Activated CD8-positive, alpha-beta memory T cell treated with anti-CD3 and anti-CD28 coated beads, Interleukin-2, amount 10 ng/mL, durations not matched to agents 7 days and 5 days (primary cell): ENCODE results near the gene SHC1. TPM values are rescaled to one million over a fixed set of nuclear protein-coding genes. Genes with fewer than 3 reads are reported as not detected.

ENCODE experiments used
- ATAC-seq: fragments of 150-1000 bp; cut with Tn5 transposase; one replicate; pipeline ENCODE4 v1.10.0; 2021; ENCODE audit warnings: moderate library complexity
- CTCF ChIA-PET: fragments of 350-600 bp; sonication (Branson Sonifier 250); formaldehyde crosslinking; loops from one replicate; lab custom pipeline; 2021; ENCODE audit warnings: antibody characterized with exemption; lab: Charles Lee
- DNase-seq: peaks from one replicate; pipeline ENCODE4 v3.0.0-alpha.2; 2020
- H3K27ac Mint-ChIP-seq: one replicate; pipeline ENCODE4 v1.8.0; 2021; ENCODE audit warnings: mild to moderate bottlenecking, mixed read lengths
- H3K27me3 Mint-ChIP-seq: one replicate; pipeline ENCODE4 v1.8.0; 2021; ENCODE audit warnings: mixed read lengths
- H3K36me3 Mint-ChIP-seq: one replicate; pipeline ENCODE4 v1.8.0; 2021; ENCODE audit warnings: mild to moderate bottlenecking, mixed read lengths
- H3K4me1 Mint-ChIP-seq: one replicate; pipeline ENCODE4 v1.8.0; 2021; ENCODE audit warnings: mixed read lengths
- H3K4me3 Mint-ChIP-seq: one replicate; pipeline ENCODE4 v1.8.0; 2021; ENCODE audit warnings: mild to moderate bottlenecking, moderate library complexity, mixed read lengths
- H3K9me3 Mint-ChIP-seq: one replicate; pipeline ENCODE4 v1.8.0; 2022; ENCODE audit warnings: low read depth, mixed read lengths
- total RNA-seq, 2 experiments: library from RNA; stranded (reverse); gene quantifications; one replicate each; pipeline ENCODE4 v1.2.3, GENCODE V29; 2021

SHC1 gene
- total RNA-seq, 2 experiments from 2014 or later: 48.0 to 57.4 TPM

GRCh38 chr1:155005076-155006011 is 34.8 kb upstream of the SHC1 start:
- Mint-ChIP-seq H3K27me3 (no peaks in the 10 kb centered on the region), H3K4me1 (peaks cover 52% of the 10 kb centered on the region), H3K27ac (peak overlapping the region; percentile 95), H3K9me3 (no peaks in the 10 kb centered on the region), H3K36me3 (peaks cover 7% of the 10 kb centered on the region), H3K4me3 (peak overlapping the region; percentile 32)
- no peak for ATAC-seq
- CTCF ChIA-PET: interaction anchor here (1.1 to 18.7 kb wide), 7 partner anchors 10 to 80 kb away, joined by 3 to 328 read pairs (median 9); partner anchors contain the start of genes ADAM15, EFNA4 and FLAD1
- no peak for DNase-seq

DNA sequence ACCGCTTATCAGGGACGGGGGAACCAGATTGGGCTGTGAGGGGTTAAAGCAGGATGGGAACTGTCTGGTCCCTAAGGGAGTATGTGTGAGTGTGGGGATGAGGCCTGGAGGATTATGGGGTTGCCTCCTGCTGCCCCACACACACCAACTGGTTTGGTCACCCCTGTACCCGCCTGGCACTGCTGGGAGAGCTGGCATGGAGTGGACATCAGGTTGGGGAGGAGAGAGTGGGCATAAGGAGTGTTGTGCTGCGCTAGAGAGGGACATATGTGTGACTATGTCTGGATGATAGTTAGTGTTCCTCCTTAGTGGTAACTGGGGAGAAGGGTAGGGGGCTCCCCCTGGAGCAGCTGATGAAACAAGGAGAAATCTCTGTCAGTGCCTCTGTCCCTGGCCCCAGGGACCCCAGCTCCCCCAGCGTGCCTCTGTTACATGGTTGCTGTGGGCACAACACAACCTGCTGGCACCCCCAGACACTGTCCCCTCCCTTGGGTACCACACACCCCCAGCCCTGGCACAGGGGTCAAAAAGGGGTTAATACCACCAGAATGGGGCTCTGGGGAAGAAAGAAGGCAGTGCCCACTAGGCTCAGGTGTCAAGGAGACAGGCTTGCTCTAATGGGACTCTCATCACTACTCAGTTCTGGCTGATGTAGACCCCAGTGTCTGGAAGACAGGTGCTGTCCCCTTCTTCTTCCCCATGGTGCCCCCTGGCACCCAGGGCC is 34.0 kb upstream of the SHC1 start:
- CTCF ChIA-PET: interaction anchor here (0.8 to 13.5 kb wide), 6 partner anchors 11 to 61 kb away, joined by 3 to 212 read pairs (median 3); partner anchors contain the start of genes ADAM15, CKS1B and FLAD1
- ATAC-seq: no peak
- no peak for DNase-seq

GRCh38 chr1:155003766-155004351 is 33.3 kb upstream of the SHC1 start:
- no peak for ATAC-seq
- H3K27ac Mint-ChIP-seq: peak overlapping the region; percentile 93
- CTCF ChIA-PET: interaction anchor here (0.8 to 13.5 kb wide), 6 partner anchors 11 to 60 kb away, joined by 3 to 212 read pairs (median 3); partner anchors contain the start of genes ADAM15, CKS1B and FLAD1
- peaks cover 51% of the 10 kb centered on the region for H3K4me1 Mint-ChIP-seq
- peaks cover 3% of the 10 kb centered on the region for H3K36me3 Mint-ChIP-seq
- H3K27me3 Mint-ChIP-seq: no peaks in the 10 kb centered on the region
- H3K9me3 Mint-ChIP-seq: no peaks in the 10 kb centered on the region
- peak overlapping the region; percentile 98 for H3K4me3 Mint-ChIP-seq
- DNase-seq: peak; percentile 66

More for the DNA sequence above, 34.0 kb upstream of the SHC1 start:
- H3K4me1 Mint-ChIP-seq: peaks cover 52% of the 10 kb centered on the region
- peak overlapping the region; percentile 98 for H3K4me3 Mint-ChIP-seq
- peak overlapping the region; percentile 84 for H3K27ac Mint-ChIP-seq
- H3K9me3 Mint-ChIP-seq: no peaks in the 10 kb centered on the region
- H3K36me3 Mint-ChIP-seq: peaks cover 4% of the 10 kb centered on the region
- H3K27me3 Mint-ChIP-seq: no peaks in the 10 kb centered on the region

DNA sequence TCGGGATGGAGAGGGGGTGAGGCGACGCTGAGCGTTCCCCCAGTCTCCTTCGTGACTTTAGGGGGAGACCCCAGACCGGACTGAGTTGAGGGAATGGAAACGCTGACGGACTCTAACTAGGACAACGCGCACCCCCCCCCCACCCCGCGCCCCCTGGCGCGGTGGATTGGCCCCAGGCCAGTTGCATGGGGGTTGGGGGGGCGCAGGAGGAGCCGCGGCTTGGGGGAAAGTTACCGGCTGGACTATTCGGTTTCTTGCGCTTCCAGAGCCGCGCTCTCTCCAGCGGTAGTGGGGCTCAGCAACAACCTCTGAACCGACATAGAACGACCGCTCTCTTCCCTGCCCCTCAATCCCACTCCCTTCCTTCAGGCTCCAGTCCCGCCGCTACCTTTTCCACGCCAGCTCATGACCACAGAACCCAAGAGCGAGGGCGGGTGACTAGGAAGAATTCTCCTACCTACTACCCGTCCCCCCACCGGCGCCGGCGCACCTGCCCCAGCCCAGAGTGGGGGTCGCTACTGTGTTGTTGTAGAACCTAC is 32.7 kb upstream of the SHC1 start:
- Mint-ChIP-seq H3K36me3 (peaks cover 3% of the 10 kb centered on the region), H3K4me3 (peak overlapping the region; percentile 98), H3K9me3 (no peaks in the 10 kb centered on the region), H3K27me3 (no peaks in the 10 kb centered on the region), H3K27ac (peak overlapping the region; percentile 93), H3K4me1 (peaks cover 54% of the 10 kb centered on the region)
- no peak for DNase-seq
- CTCF ChIA-PET: interaction anchor here (0.9 to 13.5 kb wide), 4 partner anchors 12 to 81 kb away, joined by 3 to 212 read pairs (median 10); partner anchors contain the start of gene FLAD1
- no peak for ATAC-seq

- CTCF ChIA-PET: interaction anchor here (2.3 to 13.5 kb wide), 3 partner anchors 12 to 82 kb away, joined by 9 to 212 read pairs (median 11); partner anchors contain the start of gene FLAD1
- H3K4me1 Mint-ChIP-seq: peaks cover 58% of the 10 kb centered on the region
- ATAC-seq (peak; percentile 1), DNase-seq (no peak)
- peaks cover 3% of the 10 kb centered on the region for H3K36me3 Mint-ChIP-seq
- H3K9me3 Mint-ChIP-seq: no peaks in the 10 kb centered on the region
- peak within 1 kb of the TSS; percentile 98 for H3K4me3 Mint-ChIP-seq
- peak within 1 kb of the TSS; percentile 97 for H3K27ac Mint-ChIP-seq
- H3K27me3 Mint-ChIP-seq: no peaks in the 10 kb centered on the region
Observed at GRCh38 chr1:155002464-155003226, 32.1 kb upstream of the SHC1 start, which contains the start of gene ZBTB7B. Gene ZBTB7B (plus strand): TSS chr1:155002802. CDS start chr1:155014661, 11,859 bp downstream.

DNA sequence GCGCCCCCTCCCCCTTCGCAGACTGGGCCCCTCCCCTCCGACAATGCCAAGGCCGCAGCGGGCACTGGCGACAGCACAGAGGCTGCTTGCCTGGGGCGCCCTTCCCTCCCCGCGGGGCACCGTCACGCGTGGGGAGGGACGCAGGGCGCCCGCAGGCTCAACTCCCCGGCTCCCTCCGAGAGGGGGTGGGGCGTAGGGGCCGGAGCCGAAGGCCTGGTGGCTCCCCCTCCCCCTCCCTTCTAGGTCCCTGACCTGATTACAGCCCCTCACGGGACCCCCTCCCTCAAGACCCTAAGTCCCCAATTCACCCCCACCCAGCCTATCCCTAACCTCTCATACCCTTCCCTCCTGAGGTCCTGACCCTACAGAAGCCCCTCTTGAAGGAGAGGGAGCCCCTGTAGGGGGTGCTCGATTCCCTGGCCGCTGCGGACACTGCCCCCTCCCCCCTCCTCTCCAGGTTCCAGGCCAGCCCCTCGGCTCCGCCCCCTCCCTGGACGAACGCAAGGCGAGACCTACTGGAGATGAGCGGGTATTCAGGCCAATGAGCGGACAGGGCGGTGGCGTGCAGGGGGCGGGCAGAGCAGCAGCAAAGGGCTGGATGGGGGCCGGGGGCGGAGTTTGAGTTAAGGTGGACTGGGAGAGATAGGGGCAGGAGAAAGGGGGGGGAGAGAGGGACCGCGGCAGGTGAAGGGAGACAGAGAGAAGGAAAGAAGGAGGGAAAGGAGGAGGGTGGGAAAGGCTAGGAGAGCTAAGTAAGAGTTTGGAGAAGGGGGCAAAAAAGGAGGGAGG is 31.3 kb upstream of the SHC1 start:
- Mint-ChIP-seq H3K27me3 (no peaks in the 10 kb centered on the region), H3K9me3 (no peaks in the 10 kb centered on the region), H3K27ac (peak overlapping the region; percentile 97), H3K4me3 (peak overlapping the region; percentile 98), H3K36me3 (peaks cover 3% of the 10 kb centered on the region), H3K4me1 (peaks cover 57% of the 10 kb centered on the region)
- ATAC-seq: peak; percentile 77
- CTCF ChIA-PET: interaction anchor here (0.6 to 13.5 kb wide), 9 partner anchors 13 to 84 kb away, joined by 3 to 212 read pairs (median 4); partner anchors contain the start of genes ADAM15, EFNA4, FLAD1 and PMVK
- DNase-seq: peak; percentile 100

DNA sequence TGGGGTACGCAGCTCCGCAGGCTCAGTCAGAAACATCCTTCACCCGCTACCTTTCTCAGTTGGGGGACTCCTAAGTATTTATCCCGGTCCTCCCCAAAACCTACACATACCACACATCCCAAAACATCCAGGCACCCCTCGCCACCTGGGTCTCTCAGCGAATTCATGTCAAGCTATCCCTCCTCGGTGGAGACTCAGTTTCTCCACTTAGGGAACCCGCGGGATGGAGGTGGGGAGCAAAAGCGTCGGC is 30.8 kb upstream of the SHC1 start:
- Mint-ChIP-seq H3K36me3 (peaks cover 3% of the 10 kb centered on the region), H3K4me3 (peak overlapping the region; percentile 98), H3K4me1 (peaks cover 52% of the 10 kb centered on the region), H3K27me3 (no peaks in the 10 kb centered on the region), H3K27ac (peak overlapping the region; percentile 97), H3K9me3 (no peaks in the 10 kb centered on the region)
- ATAC-seq (no peak), DNase-seq (no peak)
- CTCF ChIA-PET: interaction anchor here (0.6 to 13.5 kb wide), 9 partner anchors 14 to 85 kb away, joined by 3 to 212 read pairs (median 4); partner anchors contain the start of genes ADAM15, EFNA4, FLAD1 and PMVK

GRCh38 chr1:155000726-155001424 is 30.3 kb upstream of the SHC1 start:
- peak; percentile 91 for DNase-seq
- Mint-ChIP-seq H3K9me3 (no peaks in the 10 kb centered on the region), H3K36me3 (peaks cover 3% of the 10 kb centered on the region), H3K27me3 (no peaks in the 10 kb centered on the region), H3K27ac (peak overlapping the region; percentile 97), H3K4me3 (peak overlapping the region; percentile 98), H3K4me1 (peaks cover 47% of the 10 kb centered on the region)
- CTCF ChIA-PET: interaction anchor here (0.8 to 13.5 kb wide), 16 partner anchors 14 to 85 kb away, joined by 3 to 212 read pairs (median 8); partner anchors contain the start of genes ADAM15, CKS1B, EFNA4 and FLAD1
- peak; percentile 67 for ATAC-seq

- CTCF ChIA-PET: interaction anchor here (0.8 to 13.5 kb wide), 19 partner anchors 8 to 441 kb away, joined by 3 to 212 read pairs (median 9); partner anchors contain the start of genes CKS1B, FLAD1, PBXIP1 and PMVK
- DNase-seq (no peak), ATAC-seq (no peak)
- Mint-ChIP-seq H3K36me3 (peaks cover 3% of the 10 kb centered on the region), H3K4me1 (peaks cover 42% of the 10 kb centered on the region), H3K27ac (peak overlapping the region; percentile 97), H3K4me3 (peak overlapping the region; percentile 98), H3K27me3 (no peaks in the 10 kb centered on the region), H3K9me3 (no peaks in the 10 kb centered on the region)
Observed at GRCh38 chr1:155000411-155000725, 29.8 kb upstream of the SHC1 start.

DNA sequence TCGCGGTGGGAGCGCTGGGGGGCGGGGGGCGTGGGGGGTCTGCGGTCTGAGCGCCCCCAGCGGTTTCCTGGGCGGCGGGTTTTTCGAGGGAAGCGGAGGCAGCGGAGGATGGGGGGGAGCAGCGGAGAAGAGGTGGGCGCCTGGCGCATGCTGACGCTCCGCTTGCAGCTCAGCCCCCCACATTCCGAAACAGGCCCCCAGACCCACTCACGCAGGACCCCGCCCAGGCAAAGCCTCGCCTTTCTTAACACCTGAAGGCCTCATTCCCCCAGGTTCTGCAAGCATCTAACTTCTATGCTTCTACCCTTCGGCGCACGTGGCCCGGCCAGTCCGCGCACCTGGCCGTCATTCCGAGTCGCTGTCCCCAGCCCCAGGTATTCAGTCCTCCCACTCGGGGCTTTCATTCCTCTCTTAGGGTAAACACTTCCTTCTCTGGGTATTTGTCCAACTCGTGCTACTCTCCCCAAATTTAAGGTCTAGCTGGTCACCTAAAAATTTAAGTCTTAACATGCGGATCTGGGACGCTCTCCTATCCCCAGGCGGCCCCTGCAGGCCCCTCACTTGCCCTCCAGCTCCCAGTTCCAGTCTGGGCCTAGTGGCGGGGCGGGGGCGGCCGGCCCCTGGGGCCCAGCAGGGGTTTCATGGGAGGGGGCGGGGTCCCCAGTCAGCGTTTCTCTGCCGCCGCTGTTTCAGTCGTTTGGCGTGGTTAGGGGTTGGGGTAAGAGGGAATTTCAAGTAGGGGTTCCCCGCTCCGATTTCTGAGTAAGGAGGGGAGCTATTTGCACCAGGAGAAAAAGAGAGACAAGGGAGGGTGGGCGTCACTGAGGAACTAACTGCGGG is 29.2 kb upstream of the SHC1 start:
- H3K4me3 Mint-ChIP-seq: peak overlapping the region; percentile 98
- no peaks in the 10 kb centered on the region for H3K27me3 Mint-ChIP-seq
- DNase-seq: peak; percentile 69
- CTCF ChIA-PET: interaction anchor here (0.8 to 13.5 kb wide), 30 partner anchors 9 to 440 kb away, joined by 3 to 212 read pairs (median 5); partner anchors contain the start of genes ADAM15, CKS1B, FLAD1 and PBXIP1
- ATAC-seq: no peak
- peak overlapping the region; percentile 89 for H3K27ac Mint-ChIP-seq
- H3K4me1 Mint-ChIP-seq: peaks cover 38% of the 10 kb centered on the region
- H3K9me3 Mint-ChIP-seq: no peaks in the 10 kb centered on the region
- peaks cover 3% of the 10 kb centered on the region for H3K36me3 Mint-ChIP-seq
